ENCODE data around the gene SMIM30. TPM values are rescaled to one million over a fixed set of nuclear protein-coding genes. Genes with fewer than 3 reads are reported as not detected.
"Not testable (repeated sequence)": the region's sequence is repeated elsewhere in the genome, so short reads cannot be mapped to it uniquely, and the experiment has no call there.

SMIM30 gene
- 43.5 and 45.6 TPM in 2 replicates for total RNA-seq

GRCh38 chr7:113118074-113118959, at the start of gene SMIM30:
SMIM30 (minus strand) TSS chr7:113118554; CDS start chr7:113117578, 976 bp downstream.
- intact Hi-C loops (cut with micrococcal nuclease), result loop anchor here (1.0 to 5.0 kb wide), 4 partner anchors 32 to 912 kb away; partner anchors contain the start of genes DOCK4, GPR85, IFRD1 and ZNF277
- Mint-ChIP-seq H3K27me3 (ENCODE audit: low read depth) (no peaks in the 10 kb centered on the region), H3K4me3 (ENCODE audit: low read depth) (peak within 1 kb of the TSS; percentile 94), H3K4me1 (ENCODE audit: low read depth) (peaks cover 42% of the 10 kb centered on the region), H3K27ac (peak within 1 kb of the TSS; percentile 94), H3K9me3 (no peaks in the 10 kb centered on the region), H3K36me3 (ENCODE audit: low read depth) (peaks cover 27% of the 10 kb centered on the region)
- DNase-seq (ENCODE audit: low spot score), result peak; percentile 82

GRCh38 chr7:113166176-113166575, 47.8 kb upstream of the SMIM30 start:
- DNase-seq (ENCODE audit: low spot score); H3K4me1 Mint-ChIP-seq (ENCODE audit: low read depth); H3K9me3 Mint-ChIP-seq; H3K36me3 Mint-ChIP-seq (ENCODE audit: low read depth); H3K27me3 Mint-ChIP-seq (ENCODE audit: low read depth); H3K4me3 Mint-ChIP-seq (ENCODE audit: low read depth); H3K27ac Mint-ChIP-seq; intact Hi-C loops (cut with micrococcal nuclease): not testable (repeated sequence)

- H3K27ac Mint-ChIP-seq, result no peak overlapping the region
- no peak for DNase-seq (ENCODE audit: low spot score)
- no peaks in the 10 kb centered on the region for H3K36me3 Mint-ChIP-seq (ENCODE audit: low read depth)
- peaks cover 5% of the 10 kb centered on the region for H3K27me3 Mint-ChIP-seq (ENCODE audit: low read depth)
- intact Hi-C loops (cut with micrococcal nuclease), result no loop called here
- H3K4me3 Mint-ChIP-seq (ENCODE audit: low read depth), result no peak overlapping the region
- no peaks in the 10 kb centered on the region for H3K4me1 Mint-ChIP-seq (ENCODE audit: low read depth)
- no peaks in the 10 kb centered on the region for H3K9me3 Mint-ChIP-seq
Measured at GRCh38 chr7:113161050-113161449, 42.7 kb upstream of the SMIM30 start.

GRCh38 chr7:113159746-113160339, 41.5 kb upstream of the SMIM30 start:
- Mint-ChIP-seq H3K36me3 (ENCODE audit: low read depth) (no peaks in the 10 kb centered on the region), H3K27me3 (ENCODE audit: low read depth) (peaks cover 5% of the 10 kb centered on the region), H3K27ac (no peak overlapping the region), H3K4me3 (ENCODE audit: low read depth) (no peak overlapping the region), H3K9me3 (no peaks in the 10 kb centered on the region), H3K4me1 (ENCODE audit: low read depth) (no peaks in the 10 kb centered on the region)
- DNase-seq (ENCODE audit: low spot score), result no peak
- intact Hi-C loops (cut with micrococcal nuclease), result loop anchor here (1.0 kb wide), 1 partner anchor 261 kb away; no protein-coding TSS in a partner anchor

- Mint-ChIP-seq H3K27me3 (ENCODE audit: low read depth) (peaks cover 5% of the 10 kb centered on the region), H3K4me1 (ENCODE audit: low read depth) (no peaks in the 10 kb centered on the region), H3K4me3 (ENCODE audit: low read depth) (no peak overlapping the region), H3K36me3 (ENCODE audit: low read depth) (no peaks in the 10 kb centered on the region), H3K9me3 (no peaks in the 10 kb centered on the region), H3K27ac (no peak overlapping the region)
- DNase-seq (ENCODE audit: low spot score), result no peak
- intact Hi-C loops (cut with micrococcal nuclease), result loop anchor here (1.0 kb wide), 1 partner anchor 263 kb away; no protein-coding TSS in a partner anchor
Measured at GRCh38 chr7:113158756-113159155, 40.4 kb upstream of the SMIM30 start.

GRCh38 chr7:113154117-113154516, 35.8 kb upstream of the SMIM30 start:
- no peaks in the 10 kb centered on the region for H3K4me1 Mint-ChIP-seq (ENCODE audit: low read depth)
- no peak overlapping the region for H3K27ac Mint-ChIP-seq
- H3K9me3 Mint-ChIP-seq, result no peaks in the 10 kb centered on the region
- intact Hi-C loops (cut with micrococcal nuclease), result no loop called here
- no peak for DNase-seq (ENCODE audit: low spot score)
- H3K36me3 Mint-ChIP-seq (ENCODE audit: low read depth), result no peaks in the 10 kb centered on the region
- no peak overlapping the region for H3K4me3 Mint-ChIP-seq (ENCODE audit: low read depth)
- H3K27me3 Mint-ChIP-seq (ENCODE audit: low read depth), result peaks cover 5% of the 10 kb centered on the region

GRCh38 chr7:113144817-113145216, 26.5 kb upstream of the SMIM30 start:
- H3K27me3 Mint-ChIP-seq (ENCODE audit: low read depth), result peaks cover 13% of the 10 kb centered on the region
- intact Hi-C loops (cut with micrococcal nuclease), result no loop called here
- H3K36me3 Mint-ChIP-seq (ENCODE audit: low read depth), result no peaks in the 10 kb centered on the region
- H3K4me1 Mint-ChIP-seq (ENCODE audit: low read depth), result peaks cover 10% of the 10 kb centered on the region
- DNase-seq (ENCODE audit: low spot score), result no peak
- no peak overlapping the region for H3K4me3 Mint-ChIP-seq (ENCODE audit: low read depth)
- H3K9me3 Mint-ChIP-seq, result no peaks in the 10 kb centered on the region
- no peak overlapping the region for H3K27ac Mint-ChIP-seq

- Mint-ChIP-seq H3K4me1 (ENCODE audit: low read depth) (peaks cover 10% of the 10 kb centered on the region), H3K27ac (no peak overlapping the region), H3K27me3 (ENCODE audit: low read depth) (peaks cover 9% of the 10 kb centered on the region), H3K4me3 (ENCODE audit: low read depth) (no peak overlapping the region), H3K9me3 (no peaks in the 10 kb centered on the region), H3K36me3 (ENCODE audit: low read depth) (no peaks in the 10 kb centered on the region)
- intact Hi-C loops (cut with micrococcal nuclease), result no loop called here
- DNase-seq (ENCODE audit: low spot score), result no peak
Measured at GRCh38 chr7:113143486-113144257, 25.3 kb upstream of the SMIM30 start.

GRCh38 chr7:113142385-113143119, 24.2 kb upstream of the SMIM30 start:
- no peak for DNase-seq (ENCODE audit: low spot score)
- Mint-ChIP-seq H3K27ac (no peak overlapping the region), H3K36me3 (ENCODE audit: low read depth) (no peaks in the 10 kb centered on the region), H3K27me3 (ENCODE audit: low read depth) (peaks cover 5% of the 10 kb centered on the region), H3K4me1 (ENCODE audit: low read depth) (peaks cover 10% of the 10 kb centered on the region), H3K9me3 (no peaks in the 10 kb centered on the region), H3K4me3 (ENCODE audit: low read depth) (no peak overlapping the region)
- intact Hi-C loops (cut with micrococcal nuclease), result no loop called here

GRCh38 chr7:113141803-113142202, 23.4 kb upstream of the SMIM30 start:
- no peak for DNase-seq (ENCODE audit: low spot score)
- peaks cover 10% of the 10 kb centered on the region for H3K4me1 Mint-ChIP-seq (ENCODE audit: low read depth)
- H3K4me3 Mint-ChIP-seq (ENCODE audit: low read depth), result no peak overlapping the region
- peaks cover 5% of the 10 kb centered on the region for H3K27me3 Mint-ChIP-seq (ENCODE audit: low read depth)
- intact Hi-C loops (cut with micrococcal nuclease), result no loop called here
- no peaks in the 10 kb centered on the region for H3K9me3 Mint-ChIP-seq
- H3K36me3 Mint-ChIP-seq (ENCODE audit: low read depth), result no peaks in the 10 kb centered on the region
- no peak overlapping the region for H3K27ac Mint-ChIP-seq

GRCh38 chr7:113140956-113141355, 22.6 kb upstream of the SMIM30 start:
- no peak for DNase-seq (ENCODE audit: low spot score)
- H3K36me3 Mint-ChIP-seq (ENCODE audit: low read depth), result no peaks in the 10 kb centered on the region
- intact Hi-C loops (cut with micrococcal nuclease), result no loop called here

GRCh38 chr7:113137241-113137640, 18.9 kb upstream of the SMIM30 start:
- H3K9me3 Mint-ChIP-seq, result no peaks in the 10 kb centered on the region
- H3K4me3 Mint-ChIP-seq (ENCODE audit: low read depth), result no peak overlapping the region
- DNase-seq (ENCODE audit: low spot score), result no peak
- H3K27ac Mint-ChIP-seq, result no peak overlapping the region
- H3K36me3 Mint-ChIP-seq (ENCODE audit: low read depth), result no peaks in the 10 kb centered on the region
- intact Hi-C loops (cut with micrococcal nuclease), result no loop called here
- H3K4me1 Mint-ChIP-seq (ENCODE audit: low read depth), result peaks cover 5% of the 10 kb centered on the region
- no peaks in the 10 kb centered on the region for H3K27me3 Mint-ChIP-seq (ENCODE audit: low read depth)

More at GRCh38 chr7:113140956-113141355, 22.6 kb upstream of the SMIM30 start:
- H3K27me3 Mint-ChIP-seq (ENCODE audit: low read depth), result peaks cover 3% of the 10 kb centered on the region
- peaks cover 10% of the 10 kb centered on the region for H3K4me1 Mint-ChIP-seq (ENCODE audit: low read depth)
- no peaks in the 10 kb centered on the region for H3K9me3 Mint-ChIP-seq
- H3K27ac Mint-ChIP-seq, result no peak overlapping the region
- no peak overlapping the region for H3K4me3 Mint-ChIP-seq (ENCODE audit: low read depth)
